ENCODE data around the gene P2RX6.
A peak's percentile ranks its signal among the peaks of the same experiment; 100 is the strongest.
"Not testable (repeated sequence)": the region's sequence is repeated elsewhere in the genome, so short reads cannot be mapped to it uniquely, and the experiment has no call there.

P2RX6 gene

GRCh38 chr22:21028277-21029251, 13.6 kb downstream of the P2RX6 start:
- Mint-ChIP-seq H3K4me1 (ENCODE audit: low read depth) (peaks cover 16% of the 10 kb centered on the region), H3K27ac (no peak overlapping the region), H3K4me3 (no peak overlapping the region), H3K36me3 (no peaks in the 10 kb centered on the region), H3K27me3 (peaks cover 5% of the 10 kb centered on the region), H3K9me3 (ENCODE audit: low read depth) (no peaks in the 10 kb centered on the region)

- H3K9me3 Mint-ChIP-seq (ENCODE audit: low read depth), result no peaks in the 10 kb centered on the region
- peaks cover 5% of the 10 kb centered on the region for H3K27me3 Mint-ChIP-seq
- H3K4me1 Mint-ChIP-seq (ENCODE audit: low read depth), result peaks cover 16% of the 10 kb centered on the region
- H3K4me3 Mint-ChIP-seq, result no peak overlapping the region
- no peak overlapping the region for H3K27ac Mint-ChIP-seq
- no peaks in the 10 kb centered on the region for H3K36me3 Mint-ChIP-seq
These were observed 14.6 kb downstream of the P2RX6 start for GRCh38 chr22:21029486-21030025.

GRCh38 chr22:21030032-21030431, 15.1 kb downstream of the P2RX6 start:
- Mint-ChIP-seq H3K27me3 (peaks cover 5% of the 10 kb centered on the region), H3K36me3 (no peaks in the 10 kb centered on the region), H3K27ac (no peak overlapping the region), H3K9me3 (ENCODE audit: low read depth) (no peaks in the 10 kb centered on the region), H3K4me1 (ENCODE audit: low read depth) (peaks cover 13% of the 10 kb centered on the region), H3K4me3 (peak overlapping the region; percentile 27)

DNA sequence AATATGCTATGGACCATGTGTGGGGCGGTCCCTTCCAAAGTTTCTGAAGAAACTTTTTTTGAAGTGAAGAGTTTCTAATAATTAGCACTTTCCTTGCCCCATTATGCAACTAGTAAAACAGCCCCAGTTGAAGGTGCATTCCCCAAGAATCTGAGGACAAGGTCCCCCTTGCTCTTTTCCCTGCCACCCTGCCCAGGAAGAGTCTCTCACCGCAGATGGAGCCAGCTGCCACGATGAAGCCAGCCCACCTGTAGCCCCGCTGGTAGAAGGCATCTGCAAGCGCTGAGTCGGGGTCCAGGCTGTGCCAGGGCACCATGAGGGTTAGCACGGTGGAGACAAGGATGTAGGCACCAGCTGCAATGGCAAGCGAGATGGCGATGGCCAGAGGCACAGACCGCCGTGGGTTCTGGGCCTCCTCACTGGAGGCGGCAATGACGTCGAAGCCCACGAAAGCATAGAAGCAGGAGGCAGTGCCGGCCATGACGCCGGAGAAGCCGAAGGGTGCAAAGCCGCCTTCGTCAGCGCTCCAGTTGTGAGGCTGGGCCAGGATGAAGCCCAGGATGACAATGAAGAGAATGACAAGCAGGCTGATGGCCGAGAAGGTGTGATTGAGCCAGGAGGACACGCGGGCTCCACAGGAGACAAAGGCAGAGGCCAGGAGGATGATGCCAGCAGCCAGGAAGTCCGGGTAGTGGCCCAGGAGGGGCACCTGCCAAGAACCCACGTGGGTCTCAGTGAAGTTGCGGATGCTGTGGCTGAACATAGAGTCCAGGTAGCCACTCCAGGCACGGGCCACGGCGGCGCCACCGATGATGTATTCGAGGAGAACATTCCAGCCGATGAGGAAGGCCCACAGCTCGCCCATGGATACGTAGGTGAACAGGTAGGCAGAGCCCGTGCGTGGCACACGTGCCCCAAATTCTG, 15.9 kb downstream of the P2RX6 start:
- H3K36me3 Mint-ChIP-seq, result no peaks in the 10 kb centered on the region
- H3K27me3 Mint-ChIP-seq, result peaks cover 5% of the 10 kb centered on the region

DNA sequence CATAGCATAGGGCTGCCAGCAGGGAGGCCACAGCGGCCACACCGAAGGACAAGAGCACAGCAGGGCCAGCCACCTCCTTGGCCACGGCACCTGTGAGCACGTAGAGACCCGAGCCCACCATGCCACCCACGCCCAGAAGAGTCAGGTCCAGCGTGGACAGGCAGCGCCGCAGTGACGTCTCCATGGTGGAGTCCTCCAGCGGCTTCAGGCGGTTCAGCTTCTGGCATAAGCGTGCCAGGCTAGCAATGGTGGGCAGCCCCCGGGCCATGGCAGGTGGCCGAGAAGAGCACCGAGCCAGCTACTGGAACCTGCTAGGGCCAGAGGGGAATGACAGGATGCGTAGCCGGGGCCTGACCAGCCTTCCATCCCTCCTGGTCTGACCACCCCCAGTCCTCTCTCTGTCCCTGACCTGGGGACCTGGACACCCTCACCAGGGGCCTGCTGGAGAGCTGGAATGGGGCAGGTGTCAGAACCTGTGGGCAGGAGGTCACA, 16.6 kb downstream of the P2RX6 start:
- H3K27me3 Mint-ChIP-seq, result peaks cover 5% of the 10 kb centered on the region
- no peak overlapping the region for H3K27ac Mint-ChIP-seq
- H3K9me3 Mint-ChIP-seq (ENCODE audit: low read depth), result no peaks in the 10 kb centered on the region
- peak overlapping the region; percentile 57 for H3K4me3 Mint-ChIP-seq
- no peaks in the 10 kb centered on the region for H3K36me3 Mint-ChIP-seq
- H3K4me1 Mint-ChIP-seq (ENCODE audit: low read depth), result peaks cover 3% of the 10 kb centered on the region

More for the DNA sequence above, 15.9 kb downstream of the P2RX6 start:
- no peaks in the 10 kb centered on the region for H3K9me3 Mint-ChIP-seq (ENCODE audit: low read depth)
- peak overlapping the region; percentile 57 for H3K4me3 Mint-ChIP-seq
- H3K4me1 Mint-ChIP-seq (ENCODE audit: low read depth), result peaks cover 5% of the 10 kb centered on the region
- H3K27ac Mint-ChIP-seq, result no peak overlapping the region

- Mint-ChIP-seq H3K4me3 (peak within 1 kb of the TSS; percentile 57), H3K27ac (no peak within 1 kb of the TSS), H3K9me3 (ENCODE audit: low read depth) (no peaks in the 10 kb centered on the region), H3K27me3 (peaks cover 5% of the 10 kb centered on the region), H3K36me3 (no peaks in the 10 kb centered on the region), H3K4me1 (ENCODE audit: low read depth) (peaks cover 3% of the 10 kb centered on the region)
These were observed 17.3 kb downstream of the P2RX6 start, which contains the start of gene SLC7A4 for GRCh38 chr22:21032037-21032867. SLC7A4 (minus strand) TSS chr22:21032561; CDS start chr22:21031812, 749 bp downstream.

DNA sequence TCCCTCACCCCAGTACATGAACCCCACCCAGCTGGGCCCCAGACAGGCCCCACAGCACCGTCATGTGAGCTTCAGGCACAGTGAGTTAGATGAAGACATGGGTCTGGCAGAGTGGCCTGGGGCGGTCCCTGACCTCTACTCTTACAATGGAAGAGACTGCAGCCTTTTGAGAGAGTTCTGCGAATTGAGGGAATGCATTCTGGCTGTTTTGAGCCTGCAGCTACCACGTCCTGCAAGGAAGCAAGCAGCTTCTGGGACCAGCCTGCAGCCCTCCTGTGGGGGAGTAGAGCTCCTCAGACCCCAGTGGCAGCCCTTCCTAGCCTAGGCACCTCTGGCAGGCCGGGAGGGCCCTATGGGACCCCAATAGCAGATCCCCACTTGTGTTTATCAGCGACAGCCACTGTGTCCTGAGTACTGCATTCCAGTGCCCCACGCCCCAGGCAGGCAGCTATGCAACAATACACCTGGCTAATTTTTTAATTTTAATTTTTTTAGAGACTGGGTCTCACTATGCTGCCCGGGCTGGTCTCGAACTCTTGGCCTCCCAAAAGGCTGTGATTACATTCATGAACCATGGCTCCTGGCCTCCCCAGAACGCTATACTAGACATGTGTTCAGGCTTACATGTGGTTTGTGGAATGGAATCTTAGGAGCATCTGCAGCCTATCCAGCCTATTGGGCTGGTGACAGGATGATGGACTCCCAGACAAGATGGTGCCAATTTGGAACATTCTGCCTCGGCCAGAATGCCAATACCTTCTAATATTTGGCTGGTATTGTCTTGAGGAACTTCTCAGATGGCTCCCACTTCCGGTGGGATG, 18.1 kb downstream of the P2RX6 start:
- no peaks in the 10 kb centered on the region for H3K9me3 Mint-ChIP-seq (ENCODE audit: low read depth)
- H3K27ac Mint-ChIP-seq, result no peak overlapping the region
- peaks cover 5% of the 10 kb centered on the region for H3K27me3 Mint-ChIP-seq
- H3K4me3 Mint-ChIP-seq, result no peak overlapping the region
- H3K4me1 Mint-ChIP-seq (ENCODE audit: low read depth), result peaks cover 3% of the 10 kb centered on the region
- H3K36me3 Mint-ChIP-seq, result no peaks in the 10 kb centered on the region

DNA sequence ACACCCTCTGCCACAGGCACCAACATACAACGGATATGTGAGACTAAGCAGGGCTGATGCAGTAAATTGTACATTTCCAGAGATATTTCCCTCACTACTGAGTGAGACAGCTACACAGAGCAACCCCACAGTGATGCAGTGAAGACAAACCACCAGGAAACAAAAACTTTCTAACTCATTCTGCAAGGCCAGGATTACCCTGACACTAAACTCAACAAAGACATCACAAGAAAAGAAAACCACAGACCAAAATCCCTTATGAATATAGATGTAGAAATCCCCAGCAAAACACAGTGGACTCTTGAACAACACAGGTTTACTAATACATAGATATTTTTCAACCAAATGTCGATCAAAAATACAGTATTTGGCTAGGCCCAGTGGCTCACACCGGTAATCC, 18.9 kb downstream of the P2RX6 start:
- Mint-ChIP-seq H3K9me3 (ENCODE audit: low read depth) (no peaks in the 10 kb centered on the region), H3K27ac (no peak overlapping the region), H3K27me3 (peaks cover 9% of the 10 kb centered on the region), H3K36me3 (no peaks in the 10 kb centered on the region), H3K4me3 (no peak overlapping the region), H3K4me1 (ENCODE audit: low read depth) (peaks cover 3% of the 10 kb centered on the region)

- H3K27ac Mint-ChIP-seq, result no peak overlapping the region
These were observed 20.0 kb downstream of the P2RX6 start for GRCh38 chr22:21034989-21035388.

GRCh38 chr22:21038405-21038804, 23.4 kb downstream of the P2RX6 start:
- peaks cover 3% of the 10 kb centered on the region for H3K4me1 Mint-ChIP-seq (ENCODE audit: low read depth)
- H3K27ac Mint-ChIP-seq, result no peak overlapping the region
- H3K36me3 Mint-ChIP-seq, result no peaks in the 10 kb centered on the region
- H3K9me3 Mint-ChIP-seq (ENCODE audit: low read depth), result no peaks in the 10 kb centered on the region
- no peak overlapping the region for H3K4me3 Mint-ChIP-seq
- peaks cover 15% of the 10 kb centered on the region for H3K27me3 Mint-ChIP-seq

More at GRCh38 chr22:21034989-21035388, 20.0 kb downstream of the P2RX6 start:
- H3K4me1 Mint-ChIP-seq (ENCODE audit: low read depth), result peaks cover 3% of the 10 kb centered on the region
- no peaks in the 10 kb centered on the region for H3K9me3 Mint-ChIP-seq (ENCODE audit: low read depth)
- H3K36me3 Mint-ChIP-seq, result no peaks in the 10 kb centered on the region
- H3K4me3 Mint-ChIP-seq, result no peak overlapping the region
- H3K27me3 Mint-ChIP-seq, result peaks cover 12% of the 10 kb centered on the region

DNA sequence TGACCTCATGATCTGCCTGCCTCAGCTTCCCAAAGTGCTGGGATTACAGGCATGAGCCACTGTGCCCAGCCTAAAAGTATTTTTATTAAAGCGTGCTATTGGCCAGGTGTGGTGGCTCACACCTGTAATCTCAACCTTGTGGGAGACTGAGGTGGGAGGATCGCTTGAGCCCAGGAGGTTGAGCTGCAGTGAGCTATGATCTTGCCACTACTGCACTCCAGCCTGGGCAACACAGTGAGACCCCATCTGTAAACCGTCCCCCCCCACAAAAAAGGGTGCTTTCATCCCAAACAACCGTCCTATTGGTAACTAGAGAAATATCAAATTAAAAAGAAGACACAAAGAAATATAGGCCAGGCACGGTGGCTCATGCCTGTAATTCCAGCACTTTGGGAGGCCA, 24.2 kb downstream of the P2RX6 start:
- not testable (repeated sequence) for H3K27ac Mint-ChIP-seq; H3K4me1 Mint-ChIP-seq (ENCODE audit: low read depth); H3K9me3 Mint-ChIP-seq (ENCODE audit: low read depth); H3K4me3 Mint-ChIP-seq; H3K36me3 Mint-ChIP-seq
- H3K27me3 Mint-ChIP-seq, result peaks cover 16% of the 10 kb centered on the region

DNA sequence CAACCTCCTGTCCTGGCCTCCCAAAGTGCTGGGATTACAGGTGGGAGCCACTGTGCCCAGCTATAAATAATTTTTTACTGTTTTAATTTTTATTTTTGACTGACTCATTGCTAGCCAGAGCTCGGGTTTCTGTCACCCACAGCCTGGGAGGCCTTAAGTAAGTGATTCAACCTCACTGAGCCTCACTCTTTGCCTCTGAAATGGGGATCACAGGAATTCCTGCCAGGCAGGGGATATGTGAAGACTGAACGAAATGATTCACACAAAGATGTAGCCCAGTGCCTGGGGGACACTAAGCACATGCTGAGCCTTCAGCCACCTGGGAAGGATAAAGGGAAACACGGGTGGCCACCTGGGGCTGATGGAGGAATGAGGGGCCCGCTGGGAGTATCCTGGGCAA, 27.0 kb downstream of the P2RX6 start:
- H3K27ac Mint-ChIP-seq, result no peak overlapping the region
- H3K4me1 Mint-ChIP-seq (ENCODE audit: low read depth), result peaks cover 23% of the 10 kb centered on the region
- no peaks in the 10 kb centered on the region for H3K36me3 Mint-ChIP-seq
- no peaks in the 10 kb centered on the region for H3K9me3 Mint-ChIP-seq (ENCODE audit: low read depth)
- H3K4me3 Mint-ChIP-seq, result no peak overlapping the region
- peaks cover 16% of the 10 kb centered on the region for H3K27me3 Mint-ChIP-seq

Data from activated naive CD8-positive, alpha-beta T cell (primary cell).